Activated naive CD4-positive, alpha-beta T cell (primary cell): ENCODE results near the gene DOCK1.

Experiments
- DNase-seq, 4 experiments: peaks; one replicate each; lab custom pipeline; 2025; lab: John Stamatoyannopoulos, UW

The DOCK1 gene

DNA sequence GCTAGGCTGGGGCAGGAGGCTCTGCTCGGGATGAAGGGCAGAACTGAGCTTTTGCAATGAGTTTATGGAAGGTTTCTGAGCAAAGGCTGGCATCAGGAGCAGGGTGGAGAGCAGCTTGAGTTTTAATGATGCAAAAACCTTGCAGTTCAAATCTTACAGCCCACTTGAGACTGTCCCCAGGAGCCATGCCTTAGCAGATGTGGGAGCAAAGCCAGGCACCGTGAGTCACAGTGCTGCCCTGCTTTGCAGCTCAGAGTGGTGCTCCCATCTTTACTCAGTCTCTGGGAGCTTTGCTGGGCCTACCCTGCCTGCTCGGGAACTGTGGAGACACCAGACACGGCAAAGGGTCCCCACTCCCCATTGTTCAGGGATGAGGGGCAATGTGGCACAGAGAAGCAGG, 521.5 kb downstream of the DOCK1 start:
- no peak for DNase-seq

GRCh38 chr10:127427926-127428325, 522.7 kb downstream of the DOCK1 start:
- no peak for DNase-seq

GRCh38 chr10:127428385-127428980, 523.3 kb downstream of the DOCK1 start:
- no peak for DNase-seq

- DNase-seq, result no peak
Measured at GRCh38 chr10:127429601-127430312, 524.5 kb downstream of the DOCK1 start.

DNA sequence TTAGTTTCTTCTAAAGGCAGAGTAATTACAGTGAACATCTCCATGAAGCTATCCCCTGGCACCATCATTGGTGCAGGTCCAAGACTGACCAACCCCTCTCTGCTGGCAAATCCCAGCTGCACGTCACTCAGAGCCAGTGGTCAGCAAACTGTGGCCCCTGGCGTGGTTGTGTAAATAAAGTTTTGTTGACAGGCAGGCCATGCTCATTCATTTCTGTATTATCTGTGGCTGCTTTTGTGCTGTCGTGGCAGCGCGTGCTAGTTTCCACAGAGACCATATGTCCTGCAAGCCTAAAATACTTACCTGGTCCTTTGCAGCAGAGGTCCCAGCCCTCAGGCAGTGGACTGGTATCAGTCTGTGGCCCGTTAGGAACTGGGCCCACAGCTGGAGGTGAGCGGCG, 526.3 kb downstream of the DOCK1 start:
- no peak for DNase-seq

- DNase-seq, result no peak
Measured at GRCh38 chr10:127434006-127434405, 528.8 kb downstream of the DOCK1 start.

DNA sequence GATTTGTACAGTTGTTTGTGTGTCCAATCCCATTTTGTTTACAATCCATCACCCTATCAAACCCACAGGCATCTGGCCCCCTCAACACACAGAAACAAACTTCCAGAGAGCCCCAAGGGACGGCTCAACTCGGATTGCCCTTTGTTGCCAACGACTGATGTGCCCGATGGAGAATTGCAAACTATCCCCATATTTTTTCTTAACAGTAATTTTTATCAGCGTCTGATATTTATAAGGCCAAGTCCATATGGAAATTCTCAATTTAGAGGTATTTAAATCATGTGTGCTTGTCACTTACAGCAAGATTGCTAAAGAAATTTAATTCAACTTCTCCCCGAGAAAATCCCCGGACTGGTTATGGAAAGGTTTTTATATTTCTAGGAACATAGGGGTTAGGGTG, 530.0 kb downstream of the DOCK1 start:
- no peak for DNase-seq

DNA sequence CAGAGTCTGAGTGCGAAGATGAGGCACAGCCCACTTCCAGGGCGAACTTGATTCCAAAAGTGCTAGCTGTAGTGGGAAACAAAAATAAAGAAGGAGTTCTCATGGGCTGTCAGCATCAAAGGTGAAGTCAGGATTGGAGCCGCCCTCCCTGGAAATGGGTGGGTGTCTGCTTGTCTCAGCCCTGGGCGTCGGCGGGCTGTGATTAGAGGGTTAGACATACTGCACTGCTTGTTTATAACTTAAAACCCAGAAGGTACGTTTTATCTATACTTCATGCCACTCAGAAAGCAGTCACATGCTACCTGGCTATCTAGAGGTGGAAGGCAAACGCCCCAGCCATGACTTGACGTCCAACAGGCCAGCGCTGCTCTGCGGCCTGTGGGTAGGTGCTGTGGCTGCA, 535.1 kb downstream of the DOCK1 start:
- no peak for DNase-seq

- no peak for DNase-seq
Measured at GRCh38 chr10:127441350-127442219, 536.4 kb downstream of the DOCK1 start.

DNA sequence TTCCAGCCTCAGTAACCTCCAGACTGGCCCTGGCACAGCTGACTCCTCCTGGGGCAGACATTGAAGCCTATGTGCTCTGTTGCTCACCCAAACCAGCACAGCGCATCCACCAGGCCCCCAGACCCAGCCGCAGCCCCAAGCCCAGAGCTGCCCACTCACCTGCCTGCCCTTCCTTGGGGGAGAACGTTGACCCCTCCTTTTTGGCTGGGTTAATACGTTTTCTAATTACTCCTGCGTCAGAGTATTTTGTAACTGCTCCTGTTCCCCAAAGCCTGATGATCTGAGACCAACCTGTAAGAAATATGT, 536.9 kb downstream of the DOCK1 start:
- DNase-seq, result no peak

DNA sequence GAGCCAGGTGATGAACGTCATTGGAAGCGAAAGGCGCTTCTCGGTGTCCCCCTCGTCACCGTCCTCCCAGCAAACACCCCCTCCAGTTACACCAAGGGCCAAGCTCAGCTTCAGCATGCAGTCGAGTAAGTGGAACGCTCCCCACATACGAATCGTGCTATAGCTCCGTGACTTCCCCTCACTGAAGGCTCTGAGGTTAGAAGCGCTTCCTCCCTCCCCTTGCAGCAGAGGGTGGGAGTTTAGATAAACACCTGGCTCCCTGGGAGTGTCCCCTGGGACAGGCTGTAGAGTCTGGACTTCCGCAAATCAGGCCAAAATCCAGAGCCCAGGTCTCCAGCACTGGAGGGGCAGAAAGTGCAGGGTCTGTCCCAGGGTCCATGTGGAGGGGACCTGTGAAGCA, 538.9 kb downstream of the DOCK1 start:
- no peak for DNase-seq

DNA sequence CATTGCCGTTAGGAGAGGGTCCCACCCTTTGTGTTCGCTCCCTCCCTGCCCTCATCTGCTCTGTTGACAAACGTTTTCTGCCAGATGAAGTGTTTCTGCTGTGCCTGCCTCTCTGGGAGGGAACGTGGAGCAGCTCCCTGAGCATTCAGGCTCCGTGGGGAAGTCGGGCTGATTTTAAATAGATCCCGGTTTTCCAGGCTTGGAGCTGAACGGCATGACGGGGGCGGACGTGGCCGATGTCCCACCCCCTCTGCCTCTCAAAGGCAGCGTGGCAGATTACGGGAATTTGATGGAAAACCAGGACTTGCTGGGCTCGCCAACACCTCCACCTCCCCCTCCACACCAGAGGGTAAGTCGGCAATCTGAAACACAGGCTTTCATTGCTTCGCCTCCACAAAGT, 542.0 kb downstream of the DOCK1 start:
- no peak for DNase-seq

- no peak for DNase-seq
Measured at GRCh38 chr10:127449490-127449889, 544.3 kb downstream of the DOCK1 start.

GRCh38 chr10:127450644-127451043, 545.4 kb downstream of the DOCK1 start:
- DNase-seq, result no peak

GRCh38 chr10:127451628-127452027, 546.4 kb downstream of the DOCK1 start:
- no peak for DNase-seq

- DNase-seq, result no peak
Measured at GRCh38 chr10:127452568-127452967, 547.3 kb downstream of the DOCK1 start.

GRCh38 chr10:127453706-127454105, 548.5 kb downstream of the DOCK1 start:
- no peak for DNase-seq

DNA sequence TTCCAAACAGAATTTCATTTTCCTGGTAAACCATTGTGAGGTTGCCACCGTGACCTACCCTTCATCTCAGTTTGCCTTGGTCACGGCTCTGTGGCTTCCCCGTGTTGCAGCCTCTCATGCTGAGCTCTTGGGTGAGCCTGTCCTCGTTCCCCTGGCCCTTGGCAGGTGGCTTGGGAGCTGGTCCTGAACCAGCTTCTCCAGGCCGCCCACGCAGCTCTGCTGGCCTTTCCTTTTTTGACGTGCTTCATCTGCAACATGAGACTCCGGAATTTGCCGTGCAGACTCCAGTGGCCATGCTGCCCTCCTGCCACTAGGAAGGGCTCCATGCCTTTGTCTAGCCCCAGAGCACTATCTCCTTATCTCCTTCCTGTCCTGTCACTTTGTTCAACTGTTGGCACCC, 550.9 kb downstream of the DOCK1 start:
- no peak for DNase-seq

- no peak for DNase-seq
Measured at GRCh38 chr10:127458016-127458810, 553.0 kb downstream of the DOCK1 start.

DNA sequence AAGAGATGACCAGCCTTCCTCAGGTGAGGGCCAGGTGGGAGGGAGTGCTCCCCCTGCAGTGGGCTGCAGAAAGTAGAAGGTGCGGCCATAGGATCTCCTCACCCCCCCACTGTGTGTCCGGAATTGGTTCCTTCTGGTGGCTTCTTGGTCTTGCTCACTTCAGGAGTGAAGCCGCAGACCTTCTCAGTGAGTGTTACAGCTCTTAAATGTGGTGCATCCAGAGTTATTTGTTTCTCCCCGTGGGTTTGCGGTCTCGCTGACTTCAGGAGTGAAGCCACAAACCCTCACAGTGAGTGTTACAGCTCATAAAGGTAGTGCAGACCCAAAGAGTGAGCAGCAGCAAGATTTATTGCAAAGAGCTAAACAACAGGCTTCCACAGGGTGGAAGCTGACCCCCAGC, 553.6 kb downstream of the DOCK1 start:
- DNase-seq, result no peak

DNA sequence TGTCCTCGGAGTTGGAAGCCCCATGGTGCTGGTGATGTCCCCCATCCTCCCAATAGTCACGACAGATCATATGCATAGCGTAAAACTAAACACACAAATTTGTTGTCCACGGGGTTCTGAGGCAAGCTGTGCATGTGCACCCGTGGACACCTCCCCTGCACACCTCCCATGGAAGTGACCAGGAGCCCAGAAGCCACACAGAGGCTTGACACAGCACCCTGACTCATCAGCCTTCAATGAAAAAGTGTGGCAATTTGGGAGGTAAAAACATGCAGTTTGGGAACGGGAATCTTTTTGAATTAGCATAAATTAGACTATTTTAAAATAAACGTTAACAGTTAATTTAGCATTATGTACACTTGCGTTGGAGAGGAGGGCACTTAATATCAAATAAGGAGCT, 554.7 kb downstream of the DOCK1 start:
- no peak for DNase-seq

DNA sequence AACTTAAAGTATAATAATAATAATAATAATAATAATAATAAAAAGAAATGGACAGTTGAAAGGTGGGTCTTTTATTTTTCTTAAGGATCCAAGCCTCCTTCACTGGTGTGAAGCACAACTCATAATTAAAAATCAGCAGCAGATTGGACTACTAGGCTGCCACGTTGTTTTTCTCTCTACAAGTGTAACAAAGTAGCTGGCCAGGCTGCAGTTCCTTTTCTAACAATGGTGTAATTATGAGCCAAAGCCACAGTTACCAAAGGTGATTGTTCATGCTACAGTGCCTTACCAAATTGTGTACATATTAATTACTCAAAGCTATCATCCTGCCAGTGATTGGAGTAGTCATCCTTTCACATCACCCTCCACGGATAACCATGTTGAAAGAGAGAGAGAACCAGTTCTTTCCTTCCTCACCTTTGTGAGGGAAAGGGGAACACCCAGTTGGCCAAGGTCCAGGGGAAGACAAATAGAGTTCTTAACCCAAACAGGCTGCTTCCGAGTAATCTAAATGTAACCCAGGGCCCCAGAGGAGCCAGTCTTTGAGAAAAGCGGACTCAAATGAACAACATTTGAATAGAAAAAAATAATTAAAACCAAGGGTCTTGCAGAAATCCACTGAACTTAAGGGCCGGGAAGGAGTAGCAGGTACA, 557.5 kb downstream of the DOCK1 start:
- no peak for DNase-seq
